SU-DHL-6 (cell line): ENCODE results near the gene PBRM1.

Experiments used
- CTCF ChIP-seq: fragments of 200-600 bp; sonication (generic); IDR thresholded peaks from one replicate; pipeline ENCODE4 v1.5.1; 2017; ENCODE audit warnings: antibody characterized with exemption, mild to moderate bottlenecking, low read length, moderate library complexity; ENCODE audit not compliant: insufficient read depth, poor library complexity, severe bottlenecking
- EZH2phosphoT487 ChIP-seq: fragments of 200-600 bp; sonication (generic), shearing (Covaris generic); conservative IDR thresholded peaks from 2 replicates; pipeline ENCODE4 v1.6.1; 2018; ENCODE audit warnings: mild to moderate bottlenecking, antibody characterized with exemption, low read length, moderate library complexity, mixed read lengths

GRCh38 chr3:52690560-52690959, 4.8 kb upstream of the PBRM1 start:
- TF ChIP-seq CTCF (no peak), EZH2phosphoT487 (no peak)
